ENCODE data around the gene PSMD13. TPM values are rescaled to one million over a fixed set of nuclear protein-coding genes. Genes with fewer than 3 reads are reported as not detected.

Gene PSMD13
- total and polyA plus RNA-seq, 2 experiments from 2014 or later = 91.8 to 146 TPM

DNA sequence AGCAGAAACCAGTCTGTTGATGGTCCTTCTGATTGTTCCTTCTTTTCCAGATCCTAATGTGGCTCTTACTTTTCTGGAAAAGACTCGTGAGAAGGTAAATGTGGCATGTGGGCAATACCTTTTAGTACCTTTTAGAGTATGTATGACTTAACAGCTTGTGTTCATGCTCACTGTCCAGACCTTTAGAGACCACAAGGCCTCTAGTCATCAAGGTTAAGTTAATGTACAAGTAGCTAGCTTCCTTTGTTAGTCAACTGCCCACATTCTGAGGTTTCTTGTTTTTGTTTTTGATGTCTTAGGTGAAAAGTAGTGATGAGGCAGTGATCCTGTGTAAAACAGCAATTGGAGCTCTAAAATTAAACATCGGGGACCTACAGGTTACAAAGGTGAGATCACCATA, 7.6 kb downstream of the PSMD13 start:
- DNase-seq (ENCODE audit: low spot score) = no peak

DNA sequence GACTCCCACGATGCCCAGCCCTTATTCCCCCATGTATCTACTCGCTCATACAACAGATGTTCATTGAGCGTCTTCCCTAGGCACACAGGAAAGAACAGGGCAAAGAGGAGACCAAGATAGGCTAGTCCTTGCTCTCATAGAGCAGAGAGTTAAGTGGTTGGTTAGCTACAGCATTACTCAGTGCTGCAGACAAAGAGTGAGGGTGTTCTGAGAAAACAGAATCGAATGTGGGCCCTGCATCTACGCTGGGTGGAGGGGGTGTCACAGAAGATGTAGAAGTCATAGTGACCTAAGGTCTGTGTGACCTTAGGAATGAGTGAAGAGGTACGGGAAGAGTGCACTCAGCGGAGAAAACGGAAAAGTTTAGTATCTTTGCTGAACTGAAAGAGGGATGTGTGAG, 12.3 kb downstream of the PSMD13 start:
- Histone ChIP-seq H3K4me1 (ENCODE audit: insufficient read depth) (no peaks in the 10 kb centered on the region), H3K4me3 (no peak overlapping the region), H3K79me2 (no peaks in the 10 kb centered on the region), H2AFZ (no peak overlapping the region), H4K20me1 (ENCODE audit: insufficient read depth, poor library complexity, severe bottlenecking) (no peaks in the 10 kb centered on the region), H3K9me3 (ENCODE audit: low read depth) (no peaks in the 10 kb centered on the region), H3K9me2 (replicated peaks; ENCODE audit: insufficient read depth) (no peaks in the 10 kb centered on the region), H3K4me2 (no peak overlapping the region), H3K27ac (no peak overlapping the region), H3K27me3 (no peaks in the 10 kb centered on the region), H3K36me3 (replicated peaks; ENCODE audit: insufficient read depth, low read depth) (no peaks in the 10 kb centered on the region)
- 98% methylated on average over 8 of the region's 8 CpGs for WGBS (ENCODE audit: low lambda C conversion rate, missing lambda C conversion rate)
- no peak for DNase-seq (ENCODE audit: low spot score)
- TF ChIP-seq EZH2phosphoT487 (IDR thresholded peaks at IDR 0.05; ENCODE audit: low read depth, severe bottlenecking, unreplicated experiment) = no peak
- TF ChIP-seq, protein P1, sequence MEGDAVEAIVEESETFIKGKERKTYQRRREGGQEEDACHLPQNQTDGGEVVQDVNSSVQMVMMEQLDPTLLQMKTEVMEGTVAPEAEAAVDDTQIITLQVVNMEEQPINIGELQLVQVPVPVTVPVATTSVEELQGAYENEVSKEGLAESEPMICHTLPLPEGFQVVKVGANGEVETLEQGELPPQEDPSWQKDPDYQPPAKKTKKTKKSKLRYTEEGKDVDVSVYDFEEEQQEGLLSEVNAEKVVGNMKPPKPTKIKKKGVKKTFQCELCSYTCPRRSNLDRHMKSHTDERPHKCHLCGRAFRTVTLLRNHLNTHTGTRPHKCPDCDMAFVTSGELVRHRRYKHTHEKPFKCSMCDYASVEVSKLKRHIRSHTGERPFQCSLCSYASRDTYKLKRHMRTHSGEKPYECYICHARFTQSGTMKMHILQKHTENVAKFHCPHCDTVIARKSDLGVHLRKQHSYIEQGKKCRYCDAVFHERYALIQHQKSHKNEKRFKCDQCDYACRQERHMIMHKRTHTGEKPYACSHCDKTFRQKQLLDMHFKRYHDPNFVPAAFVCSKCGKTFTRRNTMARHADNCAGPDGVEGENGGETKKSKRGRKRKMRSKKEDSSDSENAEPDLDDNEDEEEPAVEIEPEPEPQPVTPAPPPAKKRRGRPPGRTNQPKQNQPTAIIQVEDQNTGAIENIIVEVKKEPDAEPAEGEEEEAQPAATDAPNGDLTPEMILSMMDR (IDR thresholded peaks at IDR 0.05; ENCODE audit: poor library complexity) = no peak
- no peak for TF ChIP-seq EZH2 (IDR thresholded peaks at IDR 0.05; ENCODE audit: borderline replicate concordance)

More for the DNA sequence above, 7.6 kb downstream of the PSMD13 start:
- H3K4me2 ChIP-seq = no peak overlapping the region
- H3K36me3 ChIP-seq (replicated peaks; ENCODE audit: insufficient read depth, low read depth) = no peaks in the 10 kb centered on the region
- no peaks in the 10 kb centered on the region for H3K4me1 ChIP-seq (ENCODE audit: insufficient read depth)
- H3K4me3 ChIP-seq = no peak overlapping the region
- H3K9me3 ChIP-seq (ENCODE audit: low read depth) = no peaks in the 10 kb centered on the region
- WGBS (ENCODE audit: low lambda C conversion rate, missing lambda C conversion rate) = 100% methylated on average over 2 of the region's 2 CpGs
- H3K27ac ChIP-seq = no peak overlapping the region
- peaks cover 15% of the 10 kb centered on the region for H3K79me2 ChIP-seq
- H2AFZ ChIP-seq = no peak overlapping the region
- H3K9me2 ChIP-seq (replicated peaks; ENCODE audit: insufficient read depth) = no peaks in the 10 kb centered on the region
- H4K20me1 ChIP-seq (ENCODE audit: insufficient read depth, poor library complexity, severe bottlenecking) = no peaks in the 10 kb centered on the region
- TF ChIP-seq EZH2phosphoT487 (IDR thresholded peaks at IDR 0.05; ENCODE audit: low read depth, severe bottlenecking, unreplicated experiment) = no peak
- no peak for TF ChIP-seq EZH2 (IDR thresholded peaks at IDR 0.05; ENCODE audit: borderline replicate concordance)
- TF ChIP-seq, protein P1 (IDR thresholded peaks at IDR 0.05; ENCODE audit: poor library complexity) = no peak
- H3K27me3 ChIP-seq = no peaks in the 10 kb centered on the region

DNA sequence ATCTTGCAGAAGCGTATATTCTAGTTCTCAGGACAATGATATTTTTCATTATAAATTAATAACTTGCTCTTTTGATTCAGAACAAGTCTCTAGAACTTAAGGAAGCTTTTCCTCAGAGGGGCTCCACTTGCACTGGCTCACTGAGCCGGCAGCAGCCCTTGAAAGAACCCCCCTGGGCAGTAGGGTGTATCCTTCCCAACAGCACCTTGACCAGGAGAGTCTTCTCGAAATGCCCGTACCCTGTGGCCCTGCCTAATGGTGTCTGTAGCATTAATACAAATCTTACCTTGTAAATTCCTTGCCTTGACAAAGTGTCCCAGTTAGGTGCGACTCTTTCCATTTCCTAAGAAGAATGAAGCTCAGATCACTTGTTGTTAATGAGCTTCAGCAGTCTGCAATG, 13.5 kb downstream of the PSMD13 start:
- H2AFZ ChIP-seq = no peak overlapping the region
- H3K9me2 ChIP-seq (replicated peaks; ENCODE audit: insufficient read depth) = no peaks in the 10 kb centered on the region
- DNase-seq (ENCODE audit: low spot score) = no peak
- no peak overlapping the region for H3K4me3 ChIP-seq
- 85% methylated on average over 5 of the region's 5 CpGs for WGBS (ENCODE audit: low lambda C conversion rate, missing lambda C conversion rate)
- no peak overlapping the region for H3K4me2 ChIP-seq
- H3K27me3 ChIP-seq = no peaks in the 10 kb centered on the region
- no peaks in the 10 kb centered on the region for H3K9me3 ChIP-seq (ENCODE audit: low read depth)
- no peaks in the 10 kb centered on the region for H3K36me3 ChIP-seq (replicated peaks; ENCODE audit: insufficient read depth, low read depth)
- H4K20me1 ChIP-seq (ENCODE audit: insufficient read depth, poor library complexity, severe bottlenecking) = no peaks in the 10 kb centered on the region
- no peak overlapping the region for H3K27ac ChIP-seq
- no peaks in the 10 kb centered on the region for H3K4me1 ChIP-seq (ENCODE audit: insufficient read depth)
- TF ChIP-seq EZH2 (IDR thresholded peaks at IDR 0.05; ENCODE audit: borderline replicate concordance) (no peak), EZH2phosphoT487 (IDR thresholded peaks at IDR 0.05; ENCODE audit: low read depth, severe bottlenecking, unreplicated experiment) (no peak)
- TF ChIP-seq, protein P1 (IDR thresholded peaks at IDR 0.05; ENCODE audit: poor library complexity) = no peak
- H3K79me2 ChIP-seq = no peaks in the 10 kb centered on the region

Measured in hepatocyte (in vitro differentiated cells).